DOHH2 (cell line): ENCODE measurements around the gene RPL35.

ENCODE experiments used
- EZH2phosphoT487 ChIP-seq: fragments of 200-600 bp; sonication (generic); IDR thresholded peaks from 2 replicates; pipeline ENCODE4 v1.6.1; 2017; ENCODE audit warnings: borderline replicate concordance, mild to moderate bottlenecking, antibody characterized with exemption, low read length, moderate library complexity, mixed read lengths
- TF ChIP-seq, protein P1 (sequence below): fragments of 200-600 bp; sonication (generic); IDR thresholded peaks from one replicate; pipeline ENCODE4 v1.5.1; 2014; ENCODE audit warnings: antibody characterized with exemption, mild to moderate bottlenecking, low read depth, low read length; ENCODE audit not compliant: poor library complexity, severe bottlenecking

DNA sequence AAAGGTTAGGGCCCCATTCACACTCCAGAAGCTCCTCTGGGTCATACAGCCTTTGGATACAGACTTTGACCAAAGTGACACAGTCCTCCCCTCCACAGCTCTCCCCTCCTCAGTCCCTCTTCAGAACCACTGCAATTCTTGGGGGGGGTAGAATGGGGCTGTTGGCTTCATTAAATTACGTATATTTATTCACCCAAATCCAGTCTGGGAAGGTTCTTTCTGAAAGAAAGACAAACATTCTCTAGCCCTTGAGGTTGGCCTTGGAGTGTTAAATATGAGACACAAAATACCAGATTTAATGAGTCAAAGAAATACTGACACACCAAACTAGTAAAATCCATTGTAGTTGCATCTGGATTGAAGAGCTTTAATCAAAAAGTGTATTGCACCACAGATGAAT lies 16.3 kb upstream of the RPL35 start:
- TF ChIP-seq, protein P1, sequence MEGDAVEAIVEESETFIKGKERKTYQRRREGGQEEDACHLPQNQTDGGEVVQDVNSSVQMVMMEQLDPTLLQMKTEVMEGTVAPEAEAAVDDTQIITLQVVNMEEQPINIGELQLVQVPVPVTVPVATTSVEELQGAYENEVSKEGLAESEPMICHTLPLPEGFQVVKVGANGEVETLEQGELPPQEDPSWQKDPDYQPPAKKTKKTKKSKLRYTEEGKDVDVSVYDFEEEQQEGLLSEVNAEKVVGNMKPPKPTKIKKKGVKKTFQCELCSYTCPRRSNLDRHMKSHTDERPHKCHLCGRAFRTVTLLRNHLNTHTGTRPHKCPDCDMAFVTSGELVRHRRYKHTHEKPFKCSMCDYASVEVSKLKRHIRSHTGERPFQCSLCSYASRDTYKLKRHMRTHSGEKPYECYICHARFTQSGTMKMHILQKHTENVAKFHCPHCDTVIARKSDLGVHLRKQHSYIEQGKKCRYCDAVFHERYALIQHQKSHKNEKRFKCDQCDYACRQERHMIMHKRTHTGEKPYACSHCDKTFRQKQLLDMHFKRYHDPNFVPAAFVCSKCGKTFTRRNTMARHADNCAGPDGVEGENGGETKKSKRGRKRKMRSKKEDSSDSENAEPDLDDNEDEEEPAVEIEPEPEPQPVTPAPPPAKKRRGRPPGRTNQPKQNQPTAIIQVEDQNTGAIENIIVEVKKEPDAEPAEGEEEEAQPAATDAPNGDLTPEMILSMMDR: no peak
- TF ChIP-seq EZH2phosphoT487: no peak
